ENCODE measurements around the gene SCUBE3. TPM values are rescaled to one million over a fixed set of nuclear protein-coding genes. Genes with fewer than 3 reads are reported as not detected.

The SCUBE3 gene
- total and polyA plus RNA-seq, 2 experiments from 2014 or later, result 0.39 to 1.1 TPM

DNA sequence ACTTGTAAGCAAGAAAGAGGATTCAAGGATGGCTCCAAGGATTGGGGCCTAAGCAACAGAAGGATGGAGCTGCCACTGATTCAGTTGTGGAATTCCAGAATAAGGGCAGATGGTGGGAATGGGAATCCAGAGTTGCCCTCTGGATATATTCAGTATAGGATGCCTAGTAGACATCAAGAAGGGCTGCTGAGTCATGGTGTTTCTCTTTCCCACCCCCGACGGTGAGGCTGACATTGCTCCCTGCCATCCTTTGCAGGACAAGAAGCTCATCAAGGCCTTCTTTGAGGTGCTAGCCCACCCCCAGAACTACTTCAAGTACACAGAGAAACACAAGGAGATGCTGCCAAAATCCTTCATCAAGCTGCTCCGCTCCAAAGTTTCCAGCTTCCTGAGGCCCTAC lies 34.5 kb downstream of the SCUBE3 start:
- peaks cover 8% of the 10 kb centered on the region for H3K27me3 Mint-ChIP-seq (ENCODE audit: insufficient read depth, low read depth, poor library complexity)
- peaks cover 11% of the 10 kb centered on the region; the same call in 1 of the 2 replicates for H4K20me1 ChIP-seq (replicated peaks; ENCODE audit: insufficient read depth)
- H3K4me1 ChIP-seq (ENCODE audit: insufficient read depth), result peaks cover 7% of the 10 kb centered on the region; the same call in 1 of the 2 replicates

More for the DNA sequence above, 34.5 kb downstream of the SCUBE3 start:
- no peak for DNase-seq (ENCODE audit: low spot score)
- Histone ChIP-seq H3K9me2 (ENCODE audit: insufficient read depth) (no peaks in the 10 kb centered on the region), H3K36me3 (ENCODE audit: insufficient read depth) (no peaks in the 10 kb centered on the region), H3K27ac (ENCODE audit: low read depth) (no peak overlapping the region), H3F3A (replicated peaks; ENCODE audit: low read depth) (no peaks in the 10 kb centered on the region), H2AFZ (no peak overlapping the region), H3K4me2 (no peak overlapping the region), H3K27me3 (ENCODE audit: insufficient read depth) (no peaks in the 10 kb centered on the region), H3K79me2 (replicated peaks; ENCODE audit: insufficient read depth) (no peaks in the 10 kb centered on the region; the same call in 1 of the 2 replicates), H3K4me3 (no peak overlapping the region)
- H3K9me3 Mint-ChIP-seq, result no peaks in the 10 kb centered on the region
- TF ChIP-seq, protein P1, sequence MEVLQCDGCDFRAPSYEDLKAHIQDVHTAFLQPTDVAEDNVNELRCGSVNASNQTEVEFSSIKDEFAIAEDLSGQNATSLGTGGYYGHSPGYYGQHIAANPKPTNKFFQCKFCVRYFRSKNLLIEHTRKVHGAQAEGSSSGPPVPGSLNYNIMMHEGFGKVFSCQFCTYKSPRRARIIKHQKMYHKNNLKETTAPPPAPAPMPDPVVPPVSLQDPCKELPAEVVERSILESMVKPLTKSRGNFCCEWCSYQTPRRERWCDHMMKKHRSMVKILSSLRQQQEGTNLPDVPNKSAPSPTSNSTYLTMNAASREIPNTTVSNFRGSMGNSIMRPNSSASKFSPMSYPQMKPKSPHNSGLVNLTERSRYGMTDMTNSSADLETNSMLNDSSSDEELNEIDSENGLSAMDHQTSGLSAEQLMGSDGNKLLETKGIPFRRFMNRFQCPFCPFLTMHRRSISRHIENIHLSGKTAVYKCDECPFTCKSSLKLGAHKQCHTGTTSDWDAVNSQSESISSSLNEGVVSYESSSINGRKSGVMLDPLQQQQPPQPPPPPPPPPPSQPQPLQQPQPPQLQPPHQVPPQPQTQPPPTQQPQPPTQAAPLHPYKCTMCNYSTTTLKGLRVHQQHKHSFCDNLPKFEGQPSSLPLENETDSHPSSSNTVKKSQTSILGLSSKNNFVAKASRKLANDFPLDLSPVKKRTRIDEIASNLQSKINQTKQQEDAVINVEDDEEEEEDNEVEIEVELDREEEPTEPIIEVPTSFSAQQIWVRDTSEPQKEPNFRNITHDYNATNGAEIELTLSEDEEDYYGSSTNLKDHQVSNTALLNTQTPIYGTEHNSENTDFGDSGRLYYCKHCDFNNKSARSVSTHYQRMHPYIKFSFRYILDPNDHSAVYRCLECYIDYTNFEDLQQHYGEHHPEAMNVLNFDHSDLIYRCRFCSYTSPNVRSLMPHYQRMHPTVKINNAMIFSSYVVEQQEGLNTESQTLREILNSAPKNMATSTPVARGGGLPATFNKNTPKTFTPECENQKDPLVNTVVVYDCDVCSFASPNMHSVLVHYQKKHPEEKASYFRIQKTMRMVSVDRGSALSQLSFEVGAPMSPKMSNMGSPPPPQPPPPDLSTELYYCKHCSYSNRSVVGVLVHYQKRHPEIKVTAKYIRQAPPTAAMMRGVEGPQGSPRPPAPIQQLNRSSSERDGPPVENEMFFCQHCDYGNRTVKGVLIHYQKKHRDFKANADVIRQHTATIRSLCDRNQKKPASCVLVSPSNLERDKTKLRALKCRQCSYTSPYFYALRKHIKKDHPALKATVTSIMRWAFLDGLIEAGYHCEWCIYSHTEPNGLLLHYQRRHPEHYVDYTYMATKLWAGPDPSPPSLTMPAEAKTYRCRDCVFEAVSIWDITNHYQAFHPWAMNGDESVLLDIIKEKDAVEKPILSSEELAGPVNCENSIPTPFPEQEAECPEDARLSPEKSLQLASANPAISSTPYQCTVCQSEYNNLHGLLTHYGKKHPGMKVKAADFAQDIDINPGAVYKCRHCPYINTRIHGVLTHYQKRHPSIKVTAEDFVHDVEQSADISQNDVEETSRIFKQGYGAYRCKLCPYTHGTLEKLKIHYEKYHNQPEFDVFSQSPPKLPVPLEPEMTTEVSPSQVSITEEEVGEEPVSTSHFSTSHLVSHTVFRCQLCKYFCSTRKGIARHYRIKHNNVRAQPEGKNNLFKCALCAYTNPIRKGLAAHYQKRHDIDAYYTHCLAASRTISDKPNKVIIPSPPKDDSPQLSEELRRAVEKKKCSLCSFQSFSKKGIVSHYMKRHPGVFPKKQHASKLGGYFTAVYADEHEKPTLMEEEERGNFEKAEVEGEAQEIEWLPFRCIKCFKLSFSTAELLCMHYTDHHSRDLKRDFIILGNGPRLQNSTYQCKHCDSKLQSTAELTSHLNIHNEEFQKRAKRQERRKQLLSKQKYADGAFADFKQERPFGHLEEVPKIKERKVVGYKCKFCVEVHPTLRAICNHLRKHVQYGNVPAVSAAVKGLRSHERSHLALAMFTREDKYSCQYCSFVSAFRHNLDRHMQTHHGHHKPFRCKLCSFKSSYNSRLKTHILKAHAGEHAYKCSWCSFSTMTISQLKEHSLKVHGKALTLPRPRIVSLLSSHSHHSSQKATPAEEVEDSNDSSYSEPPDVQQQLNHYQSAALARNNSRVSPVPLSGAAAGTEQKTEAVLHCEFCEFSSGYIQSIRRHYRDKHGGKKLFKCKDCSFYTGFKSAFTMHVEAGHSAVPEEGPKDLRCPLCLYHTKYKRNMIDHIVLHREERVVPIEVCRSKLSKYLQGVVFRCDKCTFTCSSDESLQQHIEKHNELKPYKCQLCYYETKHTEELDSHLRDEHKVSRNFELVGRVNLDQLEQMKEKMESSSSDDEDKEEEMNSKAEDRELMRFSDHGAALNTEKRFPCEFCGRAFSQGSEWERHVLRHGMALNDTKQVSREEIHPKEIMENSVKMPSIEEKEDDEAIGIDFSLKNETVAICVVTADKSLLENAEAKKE (CRISPR knock-in tag; IDR thresholded peaks at IDR 0.05), result no peak
- TF ChIP-seq, protein P2, sequence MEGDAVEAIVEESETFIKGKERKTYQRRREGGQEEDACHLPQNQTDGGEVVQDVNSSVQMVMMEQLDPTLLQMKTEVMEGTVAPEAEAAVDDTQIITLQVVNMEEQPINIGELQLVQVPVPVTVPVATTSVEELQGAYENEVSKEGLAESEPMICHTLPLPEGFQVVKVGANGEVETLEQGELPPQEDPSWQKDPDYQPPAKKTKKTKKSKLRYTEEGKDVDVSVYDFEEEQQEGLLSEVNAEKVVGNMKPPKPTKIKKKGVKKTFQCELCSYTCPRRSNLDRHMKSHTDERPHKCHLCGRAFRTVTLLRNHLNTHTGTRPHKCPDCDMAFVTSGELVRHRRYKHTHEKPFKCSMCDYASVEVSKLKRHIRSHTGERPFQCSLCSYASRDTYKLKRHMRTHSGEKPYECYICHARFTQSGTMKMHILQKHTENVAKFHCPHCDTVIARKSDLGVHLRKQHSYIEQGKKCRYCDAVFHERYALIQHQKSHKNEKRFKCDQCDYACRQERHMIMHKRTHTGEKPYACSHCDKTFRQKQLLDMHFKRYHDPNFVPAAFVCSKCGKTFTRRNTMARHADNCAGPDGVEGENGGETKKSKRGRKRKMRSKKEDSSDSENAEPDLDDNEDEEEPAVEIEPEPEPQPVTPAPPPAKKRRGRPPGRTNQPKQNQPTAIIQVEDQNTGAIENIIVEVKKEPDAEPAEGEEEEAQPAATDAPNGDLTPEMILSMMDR (conservative IDR thresholded peaks at IDR 0.05; ENCODE audit: low read depth in 2 of 2), result no peak
- TF ChIP-seq, protein P3, sequence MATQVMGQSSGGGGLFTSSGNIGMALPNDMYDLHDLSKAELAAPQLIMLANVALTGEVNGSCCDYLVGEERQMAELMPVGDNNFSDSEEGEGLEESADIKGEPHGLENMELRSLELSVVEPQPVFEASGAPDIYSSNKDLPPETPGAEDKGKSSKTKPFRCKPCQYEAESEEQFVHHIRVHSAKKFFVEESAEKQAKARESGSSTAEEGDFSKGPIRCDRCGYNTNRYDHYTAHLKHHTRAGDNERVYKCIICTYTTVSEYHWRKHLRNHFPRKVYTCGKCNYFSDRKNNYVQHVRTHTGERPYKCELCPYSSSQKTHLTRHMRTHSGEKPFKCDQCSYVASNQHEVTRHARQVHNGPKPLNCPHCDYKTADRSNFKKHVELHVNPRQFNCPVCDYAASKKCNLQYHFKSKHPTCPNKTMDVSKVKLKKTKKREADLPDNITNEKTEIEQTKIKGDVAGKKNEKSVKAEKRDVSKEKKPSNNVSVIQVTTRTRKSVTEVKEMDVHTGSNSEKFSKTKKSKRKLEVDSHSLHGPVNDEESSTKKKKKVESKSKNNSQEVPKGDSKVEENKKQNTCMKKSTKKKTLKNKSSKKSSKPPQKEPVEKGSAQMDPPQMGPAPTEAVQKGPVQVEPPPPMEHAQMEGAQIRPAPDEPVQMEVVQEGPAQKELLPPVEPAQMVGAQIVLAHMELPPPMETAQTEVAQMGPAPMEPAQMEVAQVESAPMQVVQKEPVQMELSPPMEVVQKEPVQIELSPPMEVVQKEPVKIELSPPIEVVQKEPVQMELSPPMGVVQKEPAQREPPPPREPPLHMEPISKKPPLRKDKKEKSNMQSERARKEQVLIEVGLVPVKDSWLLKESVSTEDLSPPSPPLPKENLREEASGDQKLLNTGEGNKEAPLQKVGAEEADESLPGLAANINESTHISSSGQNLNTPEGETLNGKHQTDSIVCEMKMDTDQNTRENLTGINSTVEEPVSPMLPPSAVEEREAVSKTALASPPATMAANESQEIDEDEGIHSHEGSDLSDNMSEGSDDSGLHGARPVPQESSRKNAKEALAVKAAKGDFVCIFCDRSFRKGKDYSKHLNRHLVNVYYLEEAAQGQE (IDR thresholded peaks at IDR 0.05; ENCODE audit: unreplicated experiment), result no peak
- TF ChIP-seq EZH2phosphoT487 (IDR thresholded peaks at IDR 0.05; ENCODE audit: unreplicated experiment), result no peak
- no peak for TF ChIP-seq CREB1 (CRISPR knock-in tag; IDR thresholded peaks at IDR 0.05; ENCODE audit: low read depth)
- TF ChIP-seq ZNF114 (CRISPR knock-in tag; IDR thresholded peaks at IDR 0.05), result no peak
- no peak for TF ChIP-seq ZNF331 (CRISPR knock-in tag; IDR thresholded peaks at IDR 0.05; ENCODE audit: low read depth)
- TF ChIP-seq NANOG (IDR thresholded peaks at IDR 0.05; ENCODE audit: borderline replicate concordance), result no peak
- TF ChIP-seq, protein P4, sequence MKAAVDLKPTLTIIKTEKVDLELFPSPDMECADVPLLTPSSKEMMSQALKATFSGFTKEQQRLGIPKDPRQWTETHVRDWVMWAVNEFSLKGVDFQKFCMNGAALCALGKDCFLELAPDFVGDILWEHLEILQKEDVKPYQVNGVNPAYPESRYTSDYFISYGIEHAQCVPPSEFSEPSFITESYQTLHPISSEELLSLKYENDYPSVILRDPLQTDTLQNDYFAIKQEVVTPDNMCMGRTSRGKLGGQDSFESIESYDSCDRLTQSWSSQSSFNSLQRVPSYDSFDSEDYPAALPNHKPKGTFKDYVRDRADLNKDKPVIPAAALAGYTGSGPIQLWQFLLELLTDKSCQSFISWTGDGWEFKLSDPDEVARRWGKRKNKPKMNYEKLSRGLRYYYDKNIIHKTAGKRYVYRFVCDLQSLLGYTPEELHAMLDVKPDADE (IDR thresholded peaks at IDR 0.05), result no peak
- no peak for TF ChIP-seq JUNB (IDR thresholded peaks at IDR 0.05; ENCODE audit: unreplicated experiment)
- TF ChIP-seq STAT1 (IDR thresholded peaks at IDR 0.05; ENCODE audit: unreplicated experiment), result no peak
- no peak for TF ChIP-seq EZH2 (IDR thresholded peaks at IDR 0.05; ENCODE audit: low read depth, unreplicated experiment)
- no peak for TF ChIP-seq POLR2AphosphoS5 (IDR thresholded peaks at IDR 0.05; ENCODE audit: low read depth)
- peak overlapping the region; percentile 18 for H3K27ac Mint-ChIP-seq
- H3K4me3 Mint-ChIP-seq, result no peak overlapping the region
- H3K36me3 Mint-ChIP-seq (ENCODE audit: low read depth), result no peaks in the 10 kb centered on the region
- H3K4me1 Mint-ChIP-seq, result peaks cover 23% of the 10 kb centered on the region
- ATAC-seq, result no peak

All from GM23338 (cell line).